Natural killer cell (primary cell): Measurements from ENCODE around the gene RYR1. TPM values are rescaled to one million over a fixed set of nuclear protein-coding genes. Genes with fewer than 3 reads are reported as not detected.

ENCODE experiments used
- ATAC-seq, 3 donors: fragments of 150-1000 bp in 2 of 3; fragments of 200-7000 bp in 1 of 3; cut with Tn5 transposase; 1 replicate in 1 of 3; 2 replicates in 2 of 3; pipeline ENCODE4 v1.10.0; 2021; ENCODE audit warnings: mild to moderate bottlenecking in 2 of 3, moderate library complexity in 2 of 3
- DNase-seq, 2 donors: peaks; one replicate each; pipeline versions ENCODE4 v3.0.0 to v3.0.0-alpha.2; 2013 to 2021; ENCODE audit warnings: mixed read lengths in 1 of 2
- H3K27ac ChIP-seq: one replicate; pipeline ENCODE4 v1.5.1; 2013; ENCODE audit warnings: mild to moderate bottlenecking, low read length
- H3K27me3 ChIP-seq: one replicate; pipeline ENCODE4 v1.6.1; 2013; ENCODE audit warnings: low read length; ENCODE audit not compliant: control insufficient read depth, insufficient read depth
- H3K36me3 ChIP-seq: one replicate; pipeline ENCODE4 v1.6.1; 2013; ENCODE audit warnings: low read length; ENCODE audit not compliant: control insufficient read depth, insufficient read depth
- H3K4me1 ChIP-seq: one replicate; pipeline ENCODE4 v1.6.1; 2013; ENCODE audit warnings: low read length; ENCODE audit not compliant: control insufficient read depth, insufficient read depth
- H3K4me3 ChIP-seq: one replicate; pipeline ENCODE4 v1.5.1; 2013; ENCODE audit warnings: low read length
- H3K9me3 ChIP-seq: one replicate; pipeline ENCODE4 v1.6.1; 2013; ENCODE audit warnings: low read length; ENCODE audit not compliant: control insufficient read depth, insufficient read depth
- H3K27ac Mint-ChIP-seq, 2 donors: one replicate each; pipeline ENCODE4 v1.8.0; 2022; ENCODE audit warnings: mild to moderate bottlenecking in 2 of 2, mixed read lengths in 2 of 2, moderate library complexity in 1 of 2
- H3K27me3 Mint-ChIP-seq, 2 donors: one replicate each; pipeline ENCODE4 v1.8.0; 2022; ENCODE audit warnings: low read depth in 2 of 2, mixed read lengths in 2 of 2
- H3K36me3 Mint-ChIP-seq: one replicate; pipeline ENCODE4 v1.8.0; 2022; ENCODE audit warnings: mixed read lengths
- H3K4me1 Mint-ChIP-seq, 2 donors: one replicate each; pipeline ENCODE4 v1.8.0; 2022; ENCODE audit warnings: mixed read lengths in 2 of 2
- H3K4me3 Mint-ChIP-seq: one replicate; pipeline ENCODE4 v1.8.0; 2022; ENCODE audit warnings: mild to moderate bottlenecking, moderate library complexity, mixed read lengths
- H3K9me3 Mint-ChIP-seq, 2 donors: one replicate each; pipeline ENCODE4 v1.8.0; 2022; ENCODE audit warnings: mixed read lengths in 2 of 2
- WGBS: methylation state at CpG from one replicate; pipeline ENCODE4 v1.1.7; 2013; ENCODE audit warnings: missing lambda C conversion rate; ENCODE audit not compliant: insufficient coverage; 5-methylcytosine and 5-hydroxymethylcytosine counted together
- intact Hi-C: fragments of 100-400 bp; cut with micrococcal nuclease; formaldehyde crosslinking; loops from one replicate; pipeline ENCODE4 v1.14.2; 2022
- total RNA-seq, 4 donors: library from RNA; stranded (reverse); fragments of 120-200 nt in 1 of 4; gene quantifications; one replicate each; pipeline versions ENCODE4 v1.2.3 to v1.2.4, GENCODE V29; 2013 to 2022
- TF ChIP-seq, protein P1 (sequence below): fragments of 200-600 bp; IDR thresholded peaks from one replicate; pipeline ENCODE4 v1.8.0; 2022; ENCODE audit warnings: antibody characterized with exemption

Gene RYR1
- total RNA-seq, 3 donors from 2014 or later (not counting 1 experiment from before 2014, with no cell fraction given), result 0.05 to 1.0 (median 0.65) TPM

DNA sequence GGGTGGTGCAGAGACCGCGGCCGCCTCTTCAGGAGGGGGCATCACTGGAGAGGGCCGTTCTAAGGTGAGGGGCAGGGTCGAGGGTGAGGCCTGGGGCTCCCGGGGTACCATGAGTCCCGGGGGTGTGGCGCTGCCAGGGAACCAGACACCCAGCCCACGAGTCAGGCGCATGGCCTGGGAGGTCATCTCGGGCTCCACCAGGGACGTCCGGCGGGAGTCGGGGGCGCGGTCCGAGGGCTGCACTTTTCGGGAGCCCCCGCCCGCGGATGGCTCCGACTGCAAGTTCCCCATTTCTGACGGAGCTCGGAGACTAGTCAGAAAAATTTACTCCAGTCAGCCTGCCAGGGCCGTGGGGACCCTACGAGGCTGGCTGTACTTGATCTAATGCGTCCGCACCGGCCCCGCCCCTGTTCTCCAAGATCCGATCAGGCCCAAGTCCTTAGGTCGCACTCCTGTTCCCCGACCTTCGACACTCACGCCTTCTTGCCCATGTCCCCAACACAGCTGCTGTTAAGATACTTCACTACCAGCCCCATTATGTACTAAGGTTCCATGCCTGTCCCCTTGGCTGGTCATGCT lies 46.4 kb upstream of the RYR1 start:
- Mint-ChIP-seq H3K27me3 (peaks cover 13 to 20% of the 10 kb centered on the region in 2 donors), H3K27ac (peak overlapping the region; percentile 72 to 90), H3K36me3 (peaks cover 11% of the 10 kb centered on the region), H3K4me3 (peak overlapping the region; percentile 94), H3K4me1 (peaks cover 12 to 19% of the 10 kb centered on the region in 2 donors), H3K9me3 (no peaks in the 10 kb centered on the region)
- no peaks in the 10 kb centered on the region for H3K9me3 ChIP-seq
- DNase-seq (no peak), ATAC-seq (no peak)
- peaks cover 35% of the 10 kb centered on the region for H3K4me1 ChIP-seq
- peak overlapping the region; percentile 30 for H3K4me3 ChIP-seq
- H3K27me3 ChIP-seq, result peaks cover 16% of the 10 kb centered on the region
- TF ChIP-seq, protein P1, sequence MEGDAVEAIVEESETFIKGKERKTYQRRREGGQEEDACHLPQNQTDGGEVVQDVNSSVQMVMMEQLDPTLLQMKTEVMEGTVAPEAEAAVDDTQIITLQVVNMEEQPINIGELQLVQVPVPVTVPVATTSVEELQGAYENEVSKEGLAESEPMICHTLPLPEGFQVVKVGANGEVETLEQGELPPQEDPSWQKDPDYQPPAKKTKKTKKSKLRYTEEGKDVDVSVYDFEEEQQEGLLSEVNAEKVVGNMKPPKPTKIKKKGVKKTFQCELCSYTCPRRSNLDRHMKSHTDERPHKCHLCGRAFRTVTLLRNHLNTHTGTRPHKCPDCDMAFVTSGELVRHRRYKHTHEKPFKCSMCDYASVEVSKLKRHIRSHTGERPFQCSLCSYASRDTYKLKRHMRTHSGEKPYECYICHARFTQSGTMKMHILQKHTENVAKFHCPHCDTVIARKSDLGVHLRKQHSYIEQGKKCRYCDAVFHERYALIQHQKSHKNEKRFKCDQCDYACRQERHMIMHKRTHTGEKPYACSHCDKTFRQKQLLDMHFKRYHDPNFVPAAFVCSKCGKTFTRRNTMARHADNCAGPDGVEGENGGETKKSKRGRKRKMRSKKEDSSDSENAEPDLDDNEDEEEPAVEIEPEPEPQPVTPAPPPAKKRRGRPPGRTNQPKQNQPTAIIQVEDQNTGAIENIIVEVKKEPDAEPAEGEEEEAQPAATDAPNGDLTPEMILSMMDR, result no peak
- intact Hi-C loops, result no loop called here
- 6% methylated on average over 36 of the region's 36 CpGs for WGBS
- H3K36me3 ChIP-seq, result peaks cover 21% of the 10 kb centered on the region
- H3K27ac ChIP-seq, result no peak overlapping the region

DNA sequence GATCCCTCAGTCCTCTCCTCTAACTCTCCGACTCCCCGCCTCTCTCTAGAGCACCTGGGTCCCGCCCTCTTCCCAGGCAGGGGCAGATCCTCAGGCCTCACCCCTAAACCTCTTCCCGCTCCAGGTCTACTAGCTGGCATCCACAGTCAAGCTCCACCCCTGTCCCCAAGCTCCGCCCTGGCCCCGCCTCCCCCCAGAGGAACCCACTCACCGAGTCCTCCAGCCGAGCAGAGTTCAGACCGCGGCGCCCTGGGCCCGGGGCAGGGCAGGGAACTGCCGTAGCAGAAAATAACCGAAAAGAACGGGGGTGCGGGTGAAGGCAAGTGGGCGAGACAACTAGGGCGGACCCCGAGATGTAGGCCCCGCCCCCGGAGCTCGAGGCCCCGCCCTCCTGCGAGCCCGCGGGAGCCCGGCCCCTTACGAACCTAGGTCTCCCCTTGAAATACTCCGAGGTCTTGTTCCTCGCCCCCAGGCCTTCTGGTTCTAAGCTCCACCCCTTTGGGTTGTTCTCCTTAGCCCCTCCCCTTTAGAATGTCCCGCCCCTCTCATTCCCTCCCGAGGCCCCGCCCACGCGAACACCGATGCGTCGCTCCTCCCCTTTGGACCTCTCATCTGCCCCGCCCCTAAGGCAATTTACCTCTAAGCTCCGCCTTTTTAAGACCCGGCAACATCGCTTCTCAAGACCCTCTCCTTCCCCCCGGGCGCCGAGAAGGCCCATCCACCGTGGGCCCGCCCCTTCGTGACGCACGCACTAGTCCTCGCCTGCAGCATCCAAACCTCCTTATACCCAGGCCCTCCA lies 45.7 kb upstream of the RYR1 start, which contains the start of gene GGN:
Gene GGN, minus strand, starts transcription at position 485 of the 799 bp plus-strand sequence. CDS start 773 bp downstream, outside the sequence.
- no peak within 1 kb of the TSS for H3K27ac ChIP-seq
- peak; percentile 74 to 88 for DNase-seq
- peaks cover 35% of the 10 kb centered on the region for H3K4me1 ChIP-seq
- peaks cover 9% of the 10 kb centered on the region for H3K36me3 Mint-ChIP-seq
- peak within 1 kb of the TSS; percentile 30 for H3K4me3 ChIP-seq
- peaks cover 12 to 19% of the 10 kb centered on the region in 2 donors for H3K4me1 Mint-ChIP-seq
- peak; percentile 76 to 82 (median 78) for ATAC-seq
- WGBS, result under 1% methylated on average over 51 of the region's 51 CpGs
- peaks cover 13 to 20% of the 10 kb centered on the region in 2 donors for H3K27me3 Mint-ChIP-seq
- H3K36me3 ChIP-seq, result peaks cover 16% of the 10 kb centered on the region
- H3K27ac Mint-ChIP-seq, result peak within 1 kb of the TSS; percentile 72 to 90
- intact Hi-C loops, result loop anchor here (2.0 kb wide), 1 partner anchor 13 kb away; the partner anchor contains the start of gene PSMD8
- TF ChIP-seq, protein P1, result no peak
- peaks cover 16% of the 10 kb centered on the region for H3K27me3 ChIP-seq
- H3K9me3 ChIP-seq, result no peaks in the 10 kb centered on the region
- H3K4me3 Mint-ChIP-seq, result peak within 1 kb of the TSS; percentile 94
- no peaks in the 10 kb centered on the region for H3K9me3 Mint-ChIP-seq

DNA sequence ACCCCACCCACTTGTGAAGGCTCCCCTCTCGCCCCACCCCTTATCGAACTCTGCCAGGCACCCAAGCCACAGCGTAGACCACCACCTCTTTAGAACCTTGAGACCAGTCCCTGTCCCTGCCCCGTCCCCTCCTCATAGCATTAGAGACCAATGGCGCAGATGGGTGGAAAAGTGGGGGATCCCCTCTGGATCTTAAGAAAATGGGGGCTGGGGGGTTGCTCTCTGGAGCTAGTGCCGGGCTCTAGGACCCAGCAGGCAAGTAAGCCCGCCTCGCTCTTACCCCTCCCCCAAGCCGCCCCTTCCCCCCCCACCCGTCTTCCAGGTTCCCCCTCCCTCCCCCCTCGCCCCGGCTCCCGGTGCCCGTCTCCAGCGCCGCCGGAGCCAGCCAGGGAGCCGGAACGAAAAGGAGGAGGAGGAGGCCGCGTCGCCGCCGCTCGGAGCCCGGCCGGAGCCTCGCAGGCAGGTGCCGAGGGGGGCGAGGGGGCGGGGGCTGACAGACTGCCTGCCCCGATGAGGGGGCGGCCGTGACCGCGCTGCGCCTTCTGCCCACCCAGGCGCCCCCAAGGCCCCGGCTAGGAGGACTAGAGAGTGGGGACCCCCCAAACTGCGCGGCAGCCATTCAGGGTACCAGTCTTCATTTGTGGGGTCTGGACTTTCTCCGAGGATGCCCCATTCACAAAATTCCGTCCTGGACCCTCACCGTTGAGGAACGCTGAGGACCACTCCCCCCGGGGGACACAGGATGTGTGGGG lies 45.0 kb upstream of the RYR1 start, which contains the start of gene SPRED3:
Gene SPRED3, plus strand, starts transcription at position 349 of the 752 bp plus-strand sequence. CDS start 1,606 bp downstream, outside the sequence.
- DNase-seq, result no peak
- H3K4me3 ChIP-seq, result peak within 1 kb of the TSS; percentile 30
- TF ChIP-seq, protein P1, result no peak

More for the DNA sequence above, 45.0 kb upstream of the RYR1 start, which contains the start of gene SPRED3:
- peaks cover 20 to 24% of the 10 kb centered on the region in 2 donors for H3K27me3 Mint-ChIP-seq
- H3K9me3 Mint-ChIP-seq, result no peaks in the 10 kb centered on the region
- Histone ChIP-seq H3K4me1 (peaks cover 35% of the 10 kb centered on the region), H3K36me3 (peaks cover 9% of the 10 kb centered on the region), H3K27me3 (peaks cover 16% of the 10 kb centered on the region), H3K9me3 (no peaks in the 10 kb centered on the region), H3K27ac (no peak within 1 kb of the TSS)
- H3K36me3 Mint-ChIP-seq, result peaks cover under 1% of the 10 kb centered on the region
- H3K27ac Mint-ChIP-seq, result peak within 1 kb of the TSS; percentile 72 to 90
- WGBS, result 1% methylated on average over 39 of the region's 46 CpGs
- H3K4me3 Mint-ChIP-seq, result peak within 1 kb of the TSS; percentile 94
- peaks cover 13 to 19% of the 10 kb centered on the region in 2 donors for H3K4me1 Mint-ChIP-seq
- intact Hi-C loops, result loop anchor here (2.0 kb wide), 1 partner anchor 14 kb away; the partner anchor contains the start of gene PSMD8
- no peak for ATAC-seq
